ENCODE measurements around the gene UNC5B. TPM values are rescaled to one million over a fixed set of nuclear protein-coding genes. Genes with fewer than 3 reads are reported as not detected.

The UNC5B gene
- total RNA-seq, 1 donor from 2014 or later: 22.4 TPM

GRCh38 chr10:71324743-71325142 is 112.4 kb downstream of the UNC5B start:
- Mint-ChIP-seq H3K4me1 (ENCODE audit: unreplicated experiment) (peaks cover 21% of the 10 kb centered on the region), H3K36me3 (peaks cover 17% of the 10 kb centered on the region), H3K27me3 (no peaks in the 10 kb centered on the region), H3K4me3 (no peak overlapping the region), H3K9me3 (no peaks in the 10 kb centered on the region), H3K27ac (no peak overlapping the region)
- TF ChIP-seq, protein P1, sequence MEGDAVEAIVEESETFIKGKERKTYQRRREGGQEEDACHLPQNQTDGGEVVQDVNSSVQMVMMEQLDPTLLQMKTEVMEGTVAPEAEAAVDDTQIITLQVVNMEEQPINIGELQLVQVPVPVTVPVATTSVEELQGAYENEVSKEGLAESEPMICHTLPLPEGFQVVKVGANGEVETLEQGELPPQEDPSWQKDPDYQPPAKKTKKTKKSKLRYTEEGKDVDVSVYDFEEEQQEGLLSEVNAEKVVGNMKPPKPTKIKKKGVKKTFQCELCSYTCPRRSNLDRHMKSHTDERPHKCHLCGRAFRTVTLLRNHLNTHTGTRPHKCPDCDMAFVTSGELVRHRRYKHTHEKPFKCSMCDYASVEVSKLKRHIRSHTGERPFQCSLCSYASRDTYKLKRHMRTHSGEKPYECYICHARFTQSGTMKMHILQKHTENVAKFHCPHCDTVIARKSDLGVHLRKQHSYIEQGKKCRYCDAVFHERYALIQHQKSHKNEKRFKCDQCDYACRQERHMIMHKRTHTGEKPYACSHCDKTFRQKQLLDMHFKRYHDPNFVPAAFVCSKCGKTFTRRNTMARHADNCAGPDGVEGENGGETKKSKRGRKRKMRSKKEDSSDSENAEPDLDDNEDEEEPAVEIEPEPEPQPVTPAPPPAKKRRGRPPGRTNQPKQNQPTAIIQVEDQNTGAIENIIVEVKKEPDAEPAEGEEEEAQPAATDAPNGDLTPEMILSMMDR (conservative IDR thresholded peaks at IDR 0.05): no peak
- no peak for DNase-seq (ENCODE audit: extremely low spot score, unreplicated experiment)

DNA sequence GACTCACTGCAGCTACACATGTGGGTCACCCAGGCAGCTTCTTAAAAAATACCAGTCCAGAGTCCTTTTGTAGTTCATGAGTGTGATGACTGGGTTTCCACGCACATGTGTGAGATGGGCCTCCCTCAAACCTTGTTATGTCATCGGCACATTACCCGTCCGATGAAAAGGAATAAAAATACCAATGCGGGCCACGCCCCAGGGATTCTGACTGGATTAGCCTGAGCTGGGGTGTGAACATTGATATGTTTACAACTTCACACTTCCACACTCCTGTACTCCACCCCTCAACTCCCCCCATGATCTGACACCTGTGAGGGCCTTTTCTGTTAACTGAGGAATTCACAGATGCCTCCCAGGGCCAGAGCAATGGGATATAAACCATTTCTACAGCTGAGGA is 112.9 kb downstream of the UNC5B start:
- H3K27ac Mint-ChIP-seq: no peak overlapping the region

GRCh38 chr10:71326464-71326881 is 114.1 kb downstream of the UNC5B start:
- Mint-ChIP-seq H3K27me3 (no peaks in the 10 kb centered on the region), H3K27ac (no peak overlapping the region), H3K4me1 (ENCODE audit: unreplicated experiment) (peaks cover 12% of the 10 kb centered on the region), H3K4me3 (no peak overlapping the region), H3K9me3 (no peaks in the 10 kb centered on the region), H3K36me3 (peaks cover 17% of the 10 kb centered on the region)
- TF ChIP-seq, protein P1 (conservative IDR thresholded peaks at IDR 0.05): no peak
- DNase-seq (ENCODE audit: extremely low spot score, unreplicated experiment): no peak

More for the DNA sequence above, 112.9 kb downstream of the UNC5B start:
- H3K36me3 Mint-ChIP-seq: peaks cover 17% of the 10 kb centered on the region
- H3K27me3 Mint-ChIP-seq: no peaks in the 10 kb centered on the region
- no peak overlapping the region for H3K4me3 Mint-ChIP-seq
- DNase-seq (ENCODE audit: extremely low spot score, unreplicated experiment): no peak
- peaks cover 16% of the 10 kb centered on the region for H3K4me1 Mint-ChIP-seq (ENCODE audit: unreplicated experiment)
- TF ChIP-seq, protein P1 (conservative IDR thresholded peaks at IDR 0.05): no peak
- no peaks in the 10 kb centered on the region for H3K9me3 Mint-ChIP-seq

DNA sequence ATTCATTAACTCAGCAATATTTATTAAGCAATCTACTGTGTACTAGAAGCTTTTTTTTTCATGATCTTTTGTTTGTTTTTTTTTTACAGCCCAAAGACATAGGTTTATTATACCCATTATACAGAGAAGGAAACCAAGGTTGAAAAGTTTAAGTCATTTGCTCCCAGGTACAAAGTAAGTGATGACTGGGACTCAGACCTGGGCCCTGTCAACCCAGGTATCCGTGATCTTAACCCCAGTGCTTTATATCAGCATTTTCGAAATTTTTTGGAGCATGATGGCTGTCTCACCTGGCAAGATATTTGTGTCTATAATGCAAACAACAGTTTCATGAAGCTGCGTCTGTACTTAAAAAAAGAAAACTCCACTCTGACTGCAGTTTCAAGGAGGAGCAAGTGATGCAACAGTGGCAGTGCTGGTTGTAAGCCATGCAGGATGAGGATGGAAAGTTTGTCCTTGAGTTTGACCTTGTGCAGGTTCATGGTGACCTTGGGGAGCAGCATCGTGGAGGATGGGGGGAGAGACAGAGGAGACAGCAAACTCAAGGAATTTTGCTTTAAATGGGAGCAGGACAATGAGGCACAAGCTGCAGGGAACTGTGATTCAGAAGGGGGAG is 118.5 kb downstream of the UNC5B start:
- no peak overlapping the region for H3K27ac Mint-ChIP-seq
- TF ChIP-seq, protein P1 (conservative IDR thresholded peaks at IDR 0.05): no peak
- H3K36me3 Mint-ChIP-seq: no peaks in the 10 kb centered on the region
- no peaks in the 10 kb centered on the region for H3K9me3 Mint-ChIP-seq
- no peaks in the 10 kb centered on the region for H3K27me3 Mint-ChIP-seq
- peaks cover 27% of the 10 kb centered on the region for H3K4me1 Mint-ChIP-seq (ENCODE audit: unreplicated experiment)
- no peak for DNase-seq (ENCODE audit: extremely low spot score, unreplicated experiment)
- no peak overlapping the region for H3K4me3 Mint-ChIP-seq

DNA sequence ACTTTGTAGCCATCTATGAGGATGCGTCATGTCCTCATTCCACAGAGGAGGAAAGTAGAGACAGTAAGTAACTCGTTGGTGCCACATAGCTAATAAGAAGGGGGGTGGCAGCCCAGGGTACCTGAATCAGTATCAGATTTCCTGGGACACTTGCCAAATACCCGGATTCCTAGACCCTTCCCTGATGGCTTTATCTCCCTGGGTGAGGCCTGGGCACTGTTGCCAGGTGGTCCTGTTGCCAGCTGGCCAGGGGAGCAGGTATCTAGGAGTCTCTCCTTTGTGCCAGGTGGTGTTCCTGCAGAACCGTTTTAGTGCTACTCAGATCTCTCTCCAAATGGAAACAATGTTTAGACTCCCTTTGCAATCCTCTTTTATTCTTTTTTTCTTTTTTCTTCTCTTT is 119.4 kb downstream of the UNC5B start:
- TF ChIP-seq, protein P1 (conservative IDR thresholded peaks at IDR 0.05): no peak
- Mint-ChIP-seq H3K4me1 (ENCODE audit: unreplicated experiment) (peaks cover 35% of the 10 kb centered on the region), H3K27ac (no peak overlapping the region), H3K36me3 (no peaks in the 10 kb centered on the region), H3K4me3 (no peak overlapping the region), H3K27me3 (no peaks in the 10 kb centered on the region), H3K9me3 (no peaks in the 10 kb centered on the region)
- DNase-seq (ENCODE audit: extremely low spot score, unreplicated experiment): no peak
